CD8-positive, alpha-beta memory T cell (primary cell): Measurements from ENCODE around the gene SEC61A2. TPM values are rescaled to one million over a fixed set of nuclear protein-coding genes. Genes with fewer than 3 reads are reported as not detected.

Experiments used
- CTCF ChIA-PET: fragments of 350-600 bp; sonication (Branson Sonifier 250); formaldehyde crosslinking; loops from one replicate; lab custom pipeline; 2021; ENCODE audit warnings: antibody characterized with exemption; lab: Charles Lee
- POLR2A ChIA-PET: fragments of 350-600 bp; sonication (Branson Sonifier 250); formaldehyde crosslinking; loops from one replicate; lab custom pipeline; 2021; ENCODE audit warnings: antibody characterized with exemption; lab: Charles Lee
- DNase-seq, 5 donors: peaks; one replicate each; pipeline versions ENCODE4 v3.0.0 to v3.0.0-alpha.2; 2020 to 2022; ENCODE audit warnings: mixed read lengths in 1 of 5
- H3K27ac ChIP-seq: one replicate; pipeline ENCODE4 v1.7.0; 2013; ENCODE audit warnings: low read depth, mild to moderate bottlenecking, low read length, moderate library complexity
- H3K27me3 ChIP-seq: 2 replicates; pipeline ENCODE4 v1.7.0; 2013; ENCODE audit warnings: low read length, mild to moderate bottlenecking; ENCODE audit not compliant: insufficient read depth, poor library complexity, severe bottlenecking
- H3K36me3 ChIP-seq: 2 replicates; pipeline ENCODE4 v1.7.0; 2013; ENCODE audit warnings: mild to moderate bottlenecking, low read length, moderate library complexity; ENCODE audit not compliant: insufficient read depth
- H3K4me1 ChIP-seq: 2 replicates; pipeline ENCODE4 v1.7.0; 2013; ENCODE audit warnings: mild to moderate bottlenecking, low read length, moderate library complexity; ENCODE audit not compliant: insufficient read depth
- H3K4me3 ChIP-seq: 2 replicates; pipeline ENCODE4 v1.7.0; 2013; ENCODE audit warnings: mild to moderate bottlenecking, low read length
- H3K9me3 ChIP-seq: 2 replicates; pipeline ENCODE4 v1.7.0; 2013; ENCODE audit warnings: mild to moderate bottlenecking, low read length
- H3K27ac Mint-ChIP-seq, 8 donors: one replicate each; pipeline ENCODE4 v1.8.0; 2020 to 2021; ENCODE audit warnings: mixed read lengths in 8 of 8, mild to moderate bottlenecking in 6 of 8, inconsistent platforms in 3 of 8, moderate library complexity in 3 of 8
- H3K27me3 Mint-ChIP-seq, 2 donors: one replicate each; pipeline ENCODE4 v1.8.0; 2020 to 2021; ENCODE audit warnings: mixed read lengths in 2 of 2, mild to moderate bottlenecking in 1 of 2, moderate library complexity in 1 of 2
- H3K36me3 Mint-ChIP-seq, 3 donors: one replicate each; pipeline ENCODE4 v1.8.0; 2020 to 2021; ENCODE audit warnings: mixed read lengths in 3 of 3, inconsistent platforms in 1 of 3, mild to moderate bottlenecking in 1 of 3
- H3K4me1 Mint-ChIP-seq, 3 donors: one replicate each; pipeline ENCODE4 v1.8.0; 2020 to 2021; ENCODE audit warnings: mixed read lengths in 3 of 3, inconsistent platforms in 1 of 3, mild to moderate bottlenecking in 1 of 3
- H3K4me3 Mint-ChIP-seq, 7 donors: one replicate each; pipeline ENCODE4 v1.8.0; 2020 to 2021; ENCODE audit warnings: mixed read lengths in 7 of 7, mild to moderate bottlenecking in 6 of 7, moderate library complexity in 4 of 7, inconsistent platforms in 2 of 7
- H3K9me3 Mint-ChIP-seq, 5 donors: one replicate each; pipeline ENCODE4 v1.8.0; 2020 to 2022; ENCODE audit warnings: mixed read lengths in 5 of 5, mild to moderate bottlenecking in 3 of 5, moderate library complexity in 2 of 5, inconsistent platforms in 1 of 5
- polyA plus RNA-seq: library from polyadenylated mRNA; unstranded; fragments of 300-500 nt; fragmentation: Illumina TruSeq; gene quantifications from one replicate; pipeline ENCODE4 v1.2.3, GENCODE V29; 2021
- total RNA-seq, 2 experiments: library from RNA; stranded (reverse); gene quantifications; one replicate each; pipeline ENCODE4 v1.2.3, GENCODE V29; 2021

The SEC61A2 gene
- total and polyA plus RNA-seq, 3 experiments from 2014 or later, result 2.5 to 13.6 (median 12.5) TPM

GRCh38 chr10:12191715-12192114 lies 62.2 kb downstream of the SEC61A2 start:
- Mint-ChIP-seq H3K4me1 (peaks cover 39 to 81% (median 74%) of the 10 kb centered on the region in 3 donors), H3K27ac (peak overlapping the region in 4 of 8 donors; percentile 29 to 60 (median 45)), H3K36me3 (peaks cover 0 to 54% (median 8%) of the 10 kb centered on the region in 3 donors), H3K9me3 (no peaks in the 10 kb centered on the region), H3K27me3 (no peaks in the 10 kb centered on the region), H3K4me3 (peak overlapping the region in 1 of 7 donors; percentile 57)
- Histone ChIP-seq H3K36me3 (no peaks in the 10 kb centered on the region), H3K9me3 (no peaks in the 10 kb centered on the region), H3K4me3 (no peak overlapping the region), H3K27me3 (no peaks in the 10 kb centered on the region), H3K4me1 (peaks cover 10% of the 10 kb centered on the region), H3K27ac (no peak overlapping the region)
- DNase-seq, result no peak
- CTCF ChIA-PET, result interaction anchor here (0.6 to 1.1 kb wide), 2 partner anchors 23 to 183 kb away, joined by 3 read pairs; no protein-coding TSS in a partner anchor
- POLR2A ChIA-PET, result no interaction called here

GRCh38 chr10:12193193-12193592 lies 63.7 kb downstream of the SEC61A2 start:
- Mint-ChIP-seq H3K4me1 (peaks cover 43 to 79% (median 73%) of the 10 kb centered on the region in 3 donors), H3K9me3 (no peaks in the 10 kb centered on the region), H3K36me3 (peaks cover 0 to 43% (median 6%) of the 10 kb centered on the region in 3 donors), H3K27me3 (no peaks in the 10 kb centered on the region), H3K4me3 (peak overlapping the region in 4 of 7 donors; percentile 30 to 82 (median 48)), H3K27ac (peak overlapping the region in 5 of 8 donors; percentile 3 to 62 (median 19))
- H3K27ac ChIP-seq, result no peak overlapping the region
- H3K27me3 ChIP-seq, result no peaks in the 10 kb centered on the region
- CTCF ChIA-PET, result no interaction called here
- H3K4me3 ChIP-seq, result no peak overlapping the region
- H3K4me1 ChIP-seq, result peaks cover 23% of the 10 kb centered on the region
- POLR2A ChIA-PET, result interaction anchor here (0.7 kb wide), 1 partner anchor 125 kb away, joined by 5 read pairs; no protein-coding TSS in a partner anchor
- H3K9me3 ChIP-seq, result no peaks in the 10 kb centered on the region
- DNase-seq, result no peak
- no peaks in the 10 kb centered on the region for H3K36me3 ChIP-seq

- H3K27me3 ChIP-seq, result no peaks in the 10 kb centered on the region
- peaks cover 24% of the 10 kb centered on the region for H3K4me1 ChIP-seq
- no peaks in the 10 kb centered on the region for H3K27me3 Mint-ChIP-seq
- DNase-seq, result peak; percentile 6 to 53 (median 18)
- ChIA-PET CTCF (interaction anchor here (1.0 to 2.0 kb wide), 7 partner anchors 14 to 462 kb away, joined by 3 to 20 read pairs (median 5); no protein-coding TSS in a partner anchor), POLR2A (interaction anchor here (1.6 to 1.7 kb wide), 2 partner anchors 14 to 152 kb away, joined by 9 to 10 read pairs; partner anchors contain the start of gene UPF2)
- H3K4me3 Mint-ChIP-seq, result peak overlapping the region; percentile 94 to 100 (median 96)
- H3K36me3 ChIP-seq, result peaks cover 10% of the 10 kb centered on the region
- peak overlapping the region; percentile 97 for H3K27ac ChIP-seq
- peak overlapping the region; percentile 90 to 100 (median 98) for H3K27ac Mint-ChIP-seq
- no peaks in the 10 kb centered on the region for H3K9me3 Mint-ChIP-seq
- H3K4me1 Mint-ChIP-seq, result peaks cover 55 to 82% (median 80%) of the 10 kb centered on the region in 3 donors
- peak overlapping the region; percentile 100 for H3K4me3 ChIP-seq
- H3K9me3 ChIP-seq, result no peaks in the 10 kb centered on the region
- peaks cover 0 to 49% (median 14%) of the 10 kb centered on the region in 3 donors for H3K36me3 Mint-ChIP-seq
Observed at GRCh38 chr10:12194752-12195271, 65.3 kb downstream of the SEC61A2 start.

GRCh38 chr10:12195281-12195602 lies 65.8 kb downstream of the SEC61A2 start:
- DNase-seq, result no peak
- Mint-ChIP-seq H3K4me3 (peak overlapping the region; percentile 94 to 100 (median 96)), H3K9me3 (no peaks in the 10 kb centered on the region), H3K27ac (peak overlapping the region; percentile 90 to 100 (median 98)), H3K4me1 (peaks cover 53 to 78% (median 77%) of the 10 kb centered on the region in 3 donors), H3K27me3 (no peaks in the 10 kb centered on the region), H3K36me3 (peaks cover 0 to 47% (median 14%) of the 10 kb centered on the region in 3 donors)
- CTCF ChIA-PET, result interaction anchor here (1.0 to 2.0 kb wide), 13 partner anchors 8 to 461 kb away, joined by 3 to 20 read pairs (median 3); partner anchors contain the start of gene UPF2
- H3K4me3 ChIP-seq, result peak overlapping the region; percentile 100
- H3K36me3 ChIP-seq, result peaks cover 10% of the 10 kb centered on the region
- H3K9me3 ChIP-seq, result no peaks in the 10 kb centered on the region
- peaks cover 24% of the 10 kb centered on the region for H3K4me1 ChIP-seq
- no peaks in the 10 kb centered on the region for H3K27me3 ChIP-seq
- POLR2A ChIA-PET, result interaction anchor here (1.2 to 1.7 kb wide), 7 partner anchors 14 to 153 kb away, joined by 4 to 10 read pairs (median 6); partner anchors contain the start of gene UPF2
- peak overlapping the region; percentile 97 for H3K27ac ChIP-seq

GRCh38 chr10:12195603-12196506 lies 66.4 kb downstream of the SEC61A2 start, which contains the start of the genes CDC123 and NUDT5:
CDC123 (plus strand) TSS chr10:12196188; CDS start chr10:12196246, 58 bp downstream.
NUDT5 (minus strand) TSS chr10:12195891; CDS start chr10:12186291, 9,600 bp downstream.
- H3K9me3 ChIP-seq, result no peaks in the 10 kb centered on the region
- Mint-ChIP-seq H3K4me1 (peaks cover 51 to 77% (median 72%) of the 10 kb centered on the region in 3 donors), H3K4me3 (peak within 1 kb of the TSS; percentile 94 to 100 (median 96)), H3K27ac (peak within 1 kb of the TSS; percentile 90 to 100 (median 98)), H3K27me3 (no peaks in the 10 kb centered on the region), H3K36me3 (peaks cover 0 to 51% (median 14%) of the 10 kb centered on the region in 3 donors), H3K9me3 (no peaks in the 10 kb centered on the region)
- ChIA-PET CTCF (interaction anchor here (1.0 to 2.0 kb wide), 12 partner anchors 9 to 461 kb away, joined by 3 to 20 read pairs (median 4); partner anchors contain the start of gene UPF2), POLR2A (interaction anchor here (0.8 to 1.7 kb wide), 9 partner anchors 12 to 153 kb away, joined by 3 to 10 read pairs (median 5); partner anchors contain the start of gene UPF2)
- H3K36me3 ChIP-seq, result peaks cover 11% of the 10 kb centered on the region
- peaks cover 26% of the 10 kb centered on the region for H3K4me1 ChIP-seq
- H3K27ac ChIP-seq, result peak within 1 kb of the TSS; percentile 97
- peak; percentile 74 to 89 (median 82) for DNase-seq
- peak within 1 kb of the TSS; percentile 100 for H3K4me3 ChIP-seq
- no peaks in the 10 kb centered on the region for H3K27me3 ChIP-seq

- peaks cover 0 to 54% (median 20%) of the 10 kb centered on the region in 3 donors for H3K36me3 Mint-ChIP-seq
- no peaks in the 10 kb centered on the region for H3K27me3 ChIP-seq
- H3K27me3 Mint-ChIP-seq, result no peaks in the 10 kb centered on the region
- H3K36me3 ChIP-seq, result peaks cover 18% of the 10 kb centered on the region
- CTCF ChIA-PET, result interaction anchor here (1.2 to 2.0 kb wide), 6 partner anchors 10 to 460 kb away, joined by 3 to 20 read pairs (median 6); partner anchors contain the start of gene UPF2
- H3K9me3 ChIP-seq, result no peaks in the 10 kb centered on the region
- H3K4me3 ChIP-seq, result peak overlapping the region; percentile 100
- POLR2A ChIA-PET, result interaction anchor here (0.8 to 1.7 kb wide), 9 partner anchors 13 to 154 kb away, joined by 3 to 10 read pairs (median 5); partner anchors contain the start of gene UPF2
- peaks cover 33% of the 10 kb centered on the region for H3K4me1 ChIP-seq
- H3K4me1 Mint-ChIP-seq, result peaks cover 54 to 79% (median 72%) of the 10 kb centered on the region in 3 donors
- H3K4me3 Mint-ChIP-seq, result peak overlapping the region; percentile 94 to 100 (median 96)
- DNase-seq, result no peak
- H3K27ac Mint-ChIP-seq, result peak overlapping the region; percentile 90 to 100 (median 98)
- no peaks in the 10 kb centered on the region for H3K9me3 Mint-ChIP-seq
- H3K27ac ChIP-seq, result peak overlapping the region; percentile 97
Observed at GRCh38 chr10:12196531-12197211, 67.2 kb downstream of the SEC61A2 start.

- DNase-seq, result no peak
- Mint-ChIP-seq H3K27ac (peak overlapping the region in 5 of 8 donors; percentile 12 to 50 (median 38)), H3K4me3 (peak overlapping the region; percentile 23 to 77 (median 47)), H3K9me3 (no peaks in the 10 kb centered on the region), H3K27me3 (no peaks in the 10 kb centered on the region), H3K4me1 (peaks cover 52 to 81% (median 76%) of the 10 kb centered on the region in 3 donors), H3K36me3 (peaks cover 0 to 58% (median 15%) of the 10 kb centered on the region in 3 donors)
- no peak overlapping the region for H3K4me3 ChIP-seq
- POLR2A ChIA-PET, result no interaction called here
- CTCF ChIA-PET, result no interaction called here
- peaks cover 41% of the 10 kb centered on the region for H3K4me1 ChIP-seq
- no peaks in the 10 kb centered on the region for H3K9me3 ChIP-seq
- peaks cover 26% of the 10 kb centered on the region for H3K36me3 ChIP-seq
- H3K27me3 ChIP-seq, result no peaks in the 10 kb centered on the region
- H3K27ac ChIP-seq, result no peak overlapping the region
Observed at GRCh38 chr10:12198156-12198555, 68.7 kb downstream of the SEC61A2 start.
